Measurements from ENCODE around the gene CACHD1. TPM values are rescaled to one million over a fixed set of nuclear protein-coding genes. Genes with fewer than 3 reads are reported as not detected.

Gene CACHD1
- total RNA-seq, 2 donors from 2014 or later, result 6.9 to 12.3 TPM

DNA sequence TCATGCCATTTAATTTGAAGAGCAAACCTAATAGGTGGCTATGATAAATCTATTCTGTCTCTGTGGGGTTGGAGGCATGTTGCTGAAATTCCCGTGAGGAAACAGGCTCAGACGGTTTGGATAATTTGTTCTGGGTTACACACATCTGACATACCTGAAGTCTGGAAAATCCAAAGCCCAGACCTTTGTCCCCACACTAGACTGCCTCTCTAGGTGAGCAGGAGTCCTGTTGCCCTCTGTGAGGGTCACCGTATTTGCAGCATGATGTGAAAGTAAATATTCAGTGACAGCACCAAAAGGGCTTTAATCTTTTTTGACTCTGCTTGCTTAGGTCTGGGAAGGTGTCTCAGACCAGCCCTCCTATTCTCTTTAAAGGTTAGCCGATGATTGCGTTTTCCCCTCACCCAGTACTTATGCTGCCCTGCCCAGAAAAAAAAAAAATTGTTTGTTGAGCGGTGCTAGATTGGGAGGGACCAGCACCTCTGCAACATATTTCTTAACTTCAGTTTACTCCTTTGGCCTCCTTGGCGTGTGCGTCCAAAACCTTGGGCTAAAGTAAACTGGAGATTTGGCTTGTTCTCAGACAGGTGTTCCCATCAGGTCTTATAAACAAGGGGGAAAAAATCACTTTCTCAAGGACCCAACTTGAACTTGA, 67.0 kb downstream of the CACHD1 start:
- intact Hi-C loops (cut with DNase I), result loop anchor here in 1 of 2 donors (10.0 kb wide), 1 partner anchor 52 kb away; no protein-coding TSS in a partner anchor
- DNase-seq (ENCODE audit: low spot score), result no peak

GRCh38 chr1:64537942-64538341, 68.0 kb downstream of the CACHD1 start:
- intact Hi-C loops (cut with DNase I), result loop anchor here in 1 of 2 donors (10.0 kb wide), 1 partner anchor 53 kb away; no protein-coding TSS in a partner anchor
- no peak for DNase-seq (ENCODE audit: low spot score)

DNA sequence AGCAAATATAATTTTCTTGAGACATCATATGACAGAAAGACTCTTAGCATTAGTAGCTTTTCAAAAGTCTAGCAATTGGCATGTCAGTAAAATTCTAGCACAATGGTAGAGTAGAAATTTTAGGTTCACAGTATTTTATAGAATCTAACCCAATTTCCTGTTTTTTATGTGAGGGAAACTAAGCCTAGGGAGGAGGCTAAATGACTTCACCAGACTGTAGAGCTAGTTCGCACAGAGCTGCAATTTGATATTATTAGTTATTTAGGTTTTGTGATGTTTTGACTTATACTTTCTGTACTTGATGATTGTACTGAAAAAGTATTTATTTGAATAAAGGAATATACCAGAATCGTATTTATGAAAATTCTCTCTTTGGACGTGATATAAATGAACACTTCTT, 68.5 kb downstream of the CACHD1 start:
- no peak for DNase-seq (ENCODE audit: low spot score)

GRCh38 chr1:64539289-64539688, 69.4 kb downstream of the CACHD1 start:
- DNase-seq (ENCODE audit: low spot score), result no peak
- intact Hi-C loops (cut with DNase I), result loop anchor here in 1 of 2 donors (10.0 kb wide), 1 partner anchor 54 kb away; no protein-coding TSS in a partner anchor

More for the DNA sequence above, 68.5 kb downstream of the CACHD1 start:
- intact Hi-C loops (cut with DNase I), result loop anchor here in 1 of 2 donors (10.0 kb wide), 1 partner anchor 54 kb away; no protein-coding TSS in a partner anchor

DNA sequence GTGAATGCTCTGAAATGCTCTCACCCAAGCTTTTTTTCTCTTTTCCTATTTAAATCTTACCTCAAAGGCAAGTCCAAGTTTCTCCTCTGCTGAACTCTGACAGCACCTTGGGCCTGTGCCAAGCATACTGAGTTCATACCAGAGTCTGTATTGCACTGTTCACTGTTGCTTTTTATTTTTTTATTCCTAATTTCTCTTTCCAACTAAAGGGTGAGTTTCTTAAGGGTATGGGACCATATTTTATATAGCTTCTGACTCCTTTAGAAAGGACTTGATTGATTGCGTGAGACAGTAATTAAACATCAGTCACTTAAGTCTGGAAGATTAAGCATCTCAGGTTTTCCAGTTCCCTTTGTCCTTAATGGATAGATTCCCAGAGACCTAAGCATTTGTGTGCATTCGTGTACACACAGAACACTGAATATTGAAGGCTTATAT, 69.9 kb downstream of the CACHD1 start:
- DNase-seq (ENCODE audit: low spot score), result no peak
- intact Hi-C loops (cut with DNase I), result loop anchor here in 1 of 2 donors (10.0 kb wide), 1 partner anchor 55 kb away; no protein-coding TSS in a partner anchor

GRCh38 chr1:64540265-64540791, 70.4 kb downstream of the CACHD1 start:
- intact Hi-C loops (cut with DNase I), result no loop called here
- no peak for DNase-seq (ENCODE audit: low spot score)

DNA sequence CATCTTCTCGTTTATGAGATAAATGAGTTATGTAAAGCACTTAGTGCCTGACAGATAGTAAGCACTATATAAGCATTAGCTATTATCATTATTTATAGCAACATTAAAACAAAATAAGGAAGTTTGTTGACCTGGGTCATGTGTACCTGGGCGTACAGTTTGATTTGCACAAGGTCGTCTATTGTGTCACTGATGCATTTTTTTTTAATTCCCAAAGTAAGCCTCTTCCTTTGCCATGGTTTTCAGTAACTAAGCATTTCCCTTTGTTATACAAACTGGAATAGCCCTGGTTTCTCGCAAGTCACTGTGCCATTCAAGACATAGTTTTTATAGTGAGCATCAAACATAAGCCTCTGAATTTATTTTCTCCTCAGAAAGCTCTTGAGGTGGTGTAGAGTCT, 72.2 kb downstream of the CACHD1 start:
- intact Hi-C loops (cut with DNase I), result no loop called here

DNA sequence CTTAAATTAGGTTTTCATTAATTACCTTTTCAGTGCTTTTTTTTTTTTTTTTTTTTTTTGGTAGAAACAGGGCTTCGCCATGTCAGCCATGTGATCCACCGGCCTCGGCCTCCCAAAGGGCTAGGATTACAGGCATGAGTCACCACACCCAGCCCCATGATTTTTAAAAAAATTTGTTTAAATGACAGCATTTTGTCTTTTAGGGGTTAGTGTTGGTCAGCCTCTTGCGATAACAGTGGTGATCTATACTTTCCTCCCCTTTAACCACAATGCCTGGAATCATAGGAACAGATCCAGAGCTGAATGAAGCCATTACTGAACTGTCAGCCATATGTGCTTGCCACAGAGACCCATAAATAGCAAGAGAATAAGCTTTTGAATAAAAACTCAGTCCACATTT, 73.9 kb downstream of the CACHD1 start:
- intact Hi-C loops (cut with DNase I), result no loop called here
- DNase-seq (ENCODE audit: low spot score), result no peak

More for the DNA sequence above, 72.2 kb downstream of the CACHD1 start:
- DNase-seq (ENCODE audit: low spot score), result no peak

DNA sequence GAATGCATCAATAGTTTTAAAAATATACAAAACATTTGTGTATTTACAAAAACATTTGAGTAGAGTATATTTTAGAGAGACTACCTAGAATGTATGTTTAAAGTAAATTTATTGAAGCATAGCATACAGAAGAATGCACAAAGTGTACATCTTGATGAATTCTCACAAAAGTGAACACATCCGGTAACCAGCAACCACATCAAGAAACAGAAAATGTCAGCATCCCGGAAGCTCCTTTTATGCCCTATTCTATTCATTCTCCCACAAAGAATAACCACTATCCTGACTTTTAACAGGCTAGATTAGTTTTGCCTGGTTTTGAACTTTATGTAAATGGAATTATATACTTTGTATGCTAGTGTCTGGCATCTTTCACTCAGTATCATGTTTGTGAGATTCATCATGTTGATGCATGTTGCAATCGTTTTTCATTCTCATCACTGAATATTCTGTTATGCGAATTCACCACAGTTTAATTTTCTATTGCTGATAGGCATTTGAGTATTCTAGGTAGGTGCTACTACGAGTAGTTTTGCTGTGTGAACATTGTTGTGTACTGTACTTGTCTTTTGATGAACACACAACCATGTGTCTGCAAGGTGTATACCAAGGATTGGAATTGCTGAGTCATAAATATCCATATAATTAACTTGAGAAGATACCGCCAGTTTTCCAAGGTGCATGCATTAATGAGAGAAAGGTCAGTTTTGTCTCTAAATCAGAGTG, 75.4 kb downstream of the CACHD1 start:
- intact Hi-C loops (cut with DNase I), result no loop called here

GRCh38 chr1:64546013-64546412, 76.1 kb downstream of the CACHD1 start:
- no peak for DNase-seq (ENCODE audit: low spot score)
- intact Hi-C loops (cut with DNase I), result no loop called here

More for the DNA sequence above, 75.4 kb downstream of the CACHD1 start:
- no peak for DNase-seq (ENCODE audit: low spot score)

DNA sequence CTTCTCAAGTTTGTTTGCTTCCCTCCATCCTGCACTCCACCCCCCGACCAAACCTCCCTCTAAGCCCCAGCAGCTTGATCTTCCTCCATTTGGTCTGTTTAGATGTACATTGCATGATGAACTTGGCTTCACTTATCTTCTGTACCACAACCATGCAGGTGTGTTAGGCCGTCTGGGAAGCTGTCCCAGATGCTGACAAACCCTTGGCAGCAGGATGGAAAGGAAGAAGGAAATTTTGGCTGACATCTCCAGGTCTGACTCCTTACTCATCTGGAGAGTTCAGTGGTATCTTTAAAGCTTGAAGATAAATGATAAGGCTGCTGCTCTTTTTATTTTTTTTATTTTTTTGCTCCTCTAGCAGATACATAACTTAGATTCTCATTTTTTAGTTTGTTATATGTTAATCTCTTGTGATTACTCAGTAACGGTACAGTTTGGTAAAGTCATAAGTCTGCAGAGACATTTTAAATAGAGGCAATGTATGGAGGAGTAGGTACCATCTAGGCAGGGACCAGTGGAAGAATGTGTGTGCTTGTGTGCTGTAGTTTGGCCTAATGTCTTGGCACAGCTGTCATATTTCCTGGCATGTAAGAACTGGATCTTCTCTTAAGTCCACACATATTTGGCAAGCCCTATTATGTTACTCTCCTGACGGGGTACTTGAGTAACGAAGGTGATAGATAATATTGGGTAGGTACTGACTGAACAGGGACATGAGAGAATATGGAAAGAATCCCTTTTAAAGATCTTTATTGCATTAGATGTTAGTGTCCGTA, 79.7 kb downstream of the CACHD1 start:
- intact Hi-C loops (cut with DNase I), result no loop called here
- DNase-seq (ENCODE audit: low spot score), result no peak

DNA sequence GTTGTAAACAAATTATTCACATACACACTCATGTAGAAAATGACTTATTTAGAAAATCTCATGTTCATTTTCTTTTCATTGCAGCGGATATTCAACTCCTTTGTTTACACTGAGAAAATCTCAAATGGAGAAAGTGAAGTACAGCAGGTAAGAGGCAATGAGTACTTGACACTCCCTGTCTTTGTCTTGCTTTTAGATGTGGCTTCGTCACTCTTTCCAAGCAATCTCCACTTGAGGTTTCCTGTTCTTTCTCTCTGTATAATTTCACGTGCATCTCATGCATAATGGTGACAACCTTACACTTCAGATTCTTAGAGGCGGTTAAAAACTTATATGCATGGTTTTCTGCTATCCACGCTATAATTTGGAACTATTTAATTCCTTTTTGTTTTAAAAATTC, 80.6 kb downstream of the CACHD1 start:
- intact Hi-C loops (cut with DNase I), result no loop called here
- DNase-seq (ENCODE audit: low spot score), result no peak

DNA sequence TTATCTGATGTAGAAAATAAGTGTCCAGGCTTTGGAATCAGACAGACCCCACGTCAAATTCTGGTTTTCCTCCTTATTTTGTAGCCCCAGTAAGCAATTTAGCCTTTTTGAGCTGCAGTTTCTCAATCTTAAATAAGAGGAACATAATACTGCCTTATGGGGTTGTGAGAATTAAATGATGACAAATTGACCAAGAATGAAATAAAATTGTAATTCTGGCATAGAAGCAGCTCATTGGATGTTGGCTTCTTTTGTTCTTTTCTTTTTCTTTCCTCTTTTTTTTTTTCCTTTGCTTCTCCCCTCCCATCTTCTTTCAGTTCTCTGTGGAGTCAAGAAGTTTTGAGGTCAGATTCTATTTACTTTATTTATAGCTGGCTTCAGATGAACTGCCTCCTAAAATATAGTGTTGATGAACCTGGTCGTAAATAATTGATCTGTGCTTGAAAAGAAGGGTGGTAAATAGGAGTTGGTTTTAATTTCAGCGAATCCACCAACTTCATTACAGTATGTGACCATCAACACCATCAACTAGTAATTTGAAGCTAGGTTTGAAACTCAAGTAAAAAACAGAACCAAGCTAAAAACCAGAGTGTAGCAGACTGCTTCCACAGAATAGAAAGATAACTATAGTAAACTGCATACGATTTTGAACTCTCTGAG, 81.1 kb downstream of the CACHD1 start:
- intact Hi-C loops (cut with DNase I), result no loop called here
- no peak for DNase-seq (ENCODE audit: low spot score)

DNA sequence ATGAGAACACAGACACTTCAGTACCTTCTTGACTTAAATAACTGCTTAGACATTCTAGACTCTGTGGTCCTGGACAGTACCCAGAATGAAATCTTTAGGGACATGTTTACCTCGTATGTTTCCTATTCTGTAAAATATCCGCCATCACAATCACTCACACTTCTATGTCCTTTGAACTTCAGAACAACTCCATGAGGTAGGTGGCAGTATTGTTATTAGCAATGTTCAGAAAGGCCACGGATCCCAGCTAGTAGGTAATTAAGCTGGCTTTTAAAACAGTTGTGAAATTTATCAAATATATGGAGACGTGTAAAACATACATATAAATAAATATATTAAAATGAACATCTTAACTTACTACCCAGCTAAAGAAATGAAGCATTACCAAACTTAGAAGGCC, 83.4 kb downstream of the CACHD1 start:
- intact Hi-C loops (cut with DNase I), result no loop called here
- no peak for DNase-seq (ENCODE audit: low spot score)

- no peak for DNase-seq (ENCODE audit: low spot score)
- intact Hi-C loops (cut with DNase I), result no loop called here
These were observed 86.0 kb downstream of the CACHD1 start for GRCh38 chr1:64555947-64556346.

- intact Hi-C loops (cut with DNase I), result no loop called here
- no peak for DNase-seq (ENCODE audit: low spot score)
These were observed 92.1 kb downstream of the CACHD1 start for GRCh38 chr1:64561993-64562392.

- intact Hi-C loops (cut with DNase I), result no loop called here
- no peak for DNase-seq (ENCODE audit: low spot score)
These were observed 94.1 kb downstream of the CACHD1 start for GRCh38 chr1:64563958-64564565.

GRCh38 chr1:64564891-64565290, 95.0 kb downstream of the CACHD1 start:
- no peak for DNase-seq (ENCODE audit: low spot score)
- intact Hi-C loops (cut with DNase I), result no loop called here
